VCaP (cell line): ENCODE measurements around the gene PMEPA1.

Source experiments
- H3K27ac ChIP-seq: fragments of 450-650 bp; 2 replicates; pipeline ENCODE4 v1.5.1; 2017
- CTCF ChIP-seq: fragments of 450-650 bp; conservative IDR thresholded peaks from 2 replicates; pipeline ENCODE4 v1.5.1; 2017; ENCODE audit warnings: mild to moderate bottlenecking, moderate library complexity

The PMEPA1 gene

DNA sequence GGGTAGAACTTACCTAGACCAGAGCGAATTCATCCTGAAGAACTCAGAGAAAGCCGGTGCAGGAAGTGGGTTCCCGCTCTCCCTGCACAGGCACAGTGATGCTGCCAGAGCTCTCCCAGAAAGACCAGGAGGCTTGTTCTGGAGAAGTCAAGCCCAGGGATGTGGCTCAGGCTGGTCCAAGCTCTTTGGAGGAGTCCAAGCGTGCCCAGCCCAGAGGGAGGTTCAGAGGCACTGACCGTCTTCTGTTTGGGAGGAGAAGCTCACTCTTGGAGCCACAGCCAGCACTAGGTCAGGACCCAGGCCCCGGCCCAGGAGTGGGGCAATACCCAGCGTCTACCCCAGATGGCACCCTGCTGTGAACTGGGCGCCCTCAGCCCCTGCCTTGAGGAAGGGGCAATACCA lies 1.5 kb upstream of the PMEPA1 start:
- peak overlapping the region; percentile 99 for H3K27ac ChIP-seq
- no peak; the same call in 1 of the 2 replicates for TF ChIP-seq CTCF

- H3K27ac ChIP-seq, result peak overlapping the region; percentile 99
Observed at GRCh38 chr20:57710841-57711240, 1.0 kb upstream of the PMEPA1 start.

GRCh38 chr20:57708694-57709673 lies 831 bp downstream of the PMEPA1 start:
- no peak for TF ChIP-seq CTCF
- H3K27ac ChIP-seq, result peak overlapping the region; percentile 99

More at GRCh38 chr20:57710841-57711240, 1.0 kb upstream of the PMEPA1 start:
- TF ChIP-seq CTCF, result no peak

DNA sequence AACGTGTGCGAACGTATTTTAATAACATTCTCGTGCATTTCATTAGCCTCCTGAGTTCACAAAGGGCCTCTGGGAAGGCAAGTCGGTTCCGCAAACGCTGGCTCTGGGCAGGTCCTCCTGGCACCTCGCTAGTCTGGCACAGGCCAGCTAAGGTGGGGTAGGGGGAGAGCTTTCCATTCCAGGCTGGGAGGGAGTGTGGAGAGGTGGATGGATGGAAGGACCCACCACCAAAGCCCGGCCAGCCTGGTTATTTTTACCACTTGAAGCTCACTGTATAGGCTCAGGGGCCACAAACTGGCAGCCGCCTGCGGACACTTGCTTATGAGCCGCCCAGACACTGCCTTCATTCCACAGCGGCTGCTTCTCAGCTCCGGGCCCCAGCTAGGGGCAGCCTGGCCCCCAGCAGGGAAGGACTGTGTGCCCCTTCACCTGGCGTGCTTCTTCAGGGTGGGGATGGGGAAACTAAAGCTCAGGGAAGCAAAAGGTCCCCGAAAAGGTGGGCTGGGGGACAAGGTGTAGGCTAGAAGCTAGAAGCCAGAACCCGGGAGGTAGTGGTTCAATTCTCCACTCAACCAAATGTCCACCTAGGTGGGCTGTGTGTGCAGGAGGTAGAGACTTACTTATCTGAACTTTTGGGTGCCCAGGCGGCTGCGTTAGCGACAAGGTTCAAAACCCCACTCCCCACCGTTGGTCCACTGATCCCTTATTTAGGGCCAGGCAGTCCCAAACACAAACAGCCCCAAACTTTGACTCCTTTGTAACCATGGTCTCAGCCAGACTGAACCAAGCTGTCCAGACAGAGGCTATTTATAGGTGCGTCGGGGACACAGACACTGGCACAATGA lies 1.7 kb downstream of the PMEPA1 start:
- TF ChIP-seq CTCF, result no peak
- peak overlapping the region; percentile 99 for H3K27ac ChIP-seq

DNA sequence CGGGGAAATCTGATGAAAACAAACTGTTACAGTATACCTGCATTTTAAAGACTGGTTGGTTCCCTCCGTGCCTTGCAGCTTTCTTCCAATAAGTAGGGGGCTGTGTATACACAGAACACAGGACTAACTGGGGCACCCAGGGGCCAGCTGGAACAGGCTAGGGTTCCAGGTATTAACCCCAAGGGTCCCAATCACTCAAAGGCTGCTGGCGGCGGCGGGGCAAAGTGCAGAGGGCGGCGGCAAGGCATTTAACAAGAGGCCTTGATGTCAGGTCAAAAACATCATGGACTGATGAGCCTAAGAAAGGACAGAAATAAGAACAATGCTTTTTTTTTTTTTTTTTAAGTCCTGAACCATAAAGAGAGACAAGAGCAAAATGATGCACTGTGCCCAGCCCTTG lies 2.5 kb downstream of the PMEPA1 start:
- peak overlapping the region; percentile 99 for H3K27ac ChIP-seq
- TF ChIP-seq CTCF, result no peak

- peak overlapping the region; percentile 99 for H3K27ac ChIP-seq
- no peak for TF ChIP-seq CTCF
Observed at GRCh38 chr20:57705127-57705899, 4.5 kb downstream of the PMEPA1 start.
